Mucosa of descending colon (tissue), 3 donors: ENCODE results near the gene SDHA. TPM values are rescaled to one million over a fixed set of nuclear protein-coding genes. Genes with fewer than 3 reads are reported as not detected.
"Not testable (repeated sequence)": the region's sequence is repeated elsewhere in the genome, so short reads cannot be mapped to it uniquely, and the experiment has no call there.

ENCODE experiments used
- ATAC-seq: fragments of 200-7000 bp; cut with Tn5 transposase; one replicate; pipeline ENCODE4 v1.9.1; 2020; ENCODE audit warnings: mild to moderate bottlenecking, moderate library complexity
- DNase-seq, 3 donors: peaks; one replicate each; pipeline ENCODE4 v3.0.0-alpha.2; 2020
- H3K36me3 ChIP-seq: fragments of 200-600 bp; one replicate; pipeline ENCODE4 v1.8.0; 2021; ENCODE audit warnings: low read depth, mild to moderate bottlenecking
- H3K4me1 ChIP-seq: fragments of 200-600 bp; one replicate; pipeline ENCODE4 v1.8.0; 2021; ENCODE audit warnings: low read depth, mild to moderate bottlenecking
- H3K4me3 ChIP-seq: fragments of 200-600 bp; one replicate; pipeline ENCODE4 v1.8.0; 2021; ENCODE audit warnings: mild to moderate bottlenecking
- H3K9me3 ChIP-seq: fragments of 200-600 bp; one replicate; pipeline ENCODE4 v1.8.0; 2021; ENCODE audit warnings: mild to moderate bottlenecking
- CTCF ChIP-seq: fragments of 200-600 bp; IDR thresholded peaks from one replicate; pipeline ENCODE4 v1.8.0; 2022; ENCODE audit warnings: antibody characterized with exemption, mild to moderate bottlenecking
- intact Hi-C, 2 donors: fragments of 100-400 bp; cut with DNase I in 1 of 2; cut with micrococcal nuclease in 1 of 2; formaldehyde crosslinking; loops; one replicate each; pipeline versions ENCODE4 v1.11.0 to v1.11.1; 2022; cut with DNase I, micrococcal nuclease
- total RNA-seq, 3 donors: library from RNA; stranded (reverse); fragmentation: NEBNext Ultra II Directional in 2 of 3; extraction: Animal tissue kit (Norgen Biotek cat#: 25700) in 2 of 3; gene quantifications; one replicate each; pipeline versions ENCODE4 v1.2.1 to v1.2.4, GENCODE V29; 2021 to 2023
- donor health status: DM: no; HTN: no; CAD: no; lungs with moderate emphysema.
- donor health status: DM: no; HTN: no; CAD: no.
- donor health status: DM: no; HTN: yes; CAD: no.

Gene SDHA
- total RNA-seq, 3 donors from 2014 or later, result 223 to 322 (median 249) TPM

- ATAC-seq, result not testable (repeated sequence)
- peaks cover 16% of the 10 kb centered on the region for H3K36me3 ChIP-seq
Measured at GRCh38 chr5:245717-246116, 27.6 kb downstream of the SDHA start.

GRCh38 chr5:250396-250795, 32.3 kb downstream of the SDHA start:
- H3K9me3 ChIP-seq, H3K4me1 ChIP-seq, DNase-seq, ATAC-seq, H3K4me3 ChIP-seq, intact Hi-C loops: not testable (repeated sequence)
- H3K36me3 ChIP-seq, result peaks cover 15% of the 10 kb centered on the region

More at GRCh38 chr5:245717-246116, 27.6 kb downstream of the SDHA start:
- H3K4me1 ChIP-seq, H3K9me3 ChIP-seq, H3K4me3 ChIP-seq, DNase-seq, intact Hi-C loops: not testable (repeated sequence)

GRCh38 chr5:251016-251415, 32.9 kb downstream of the SDHA start:
- H3K36me3 ChIP-seq, result peaks cover 15% of the 10 kb centered on the region
- intact Hi-C loops, H3K4me3 ChIP-seq, H3K9me3 ChIP-seq, DNase-seq, H3K4me1 ChIP-seq: not testable (repeated sequence)
- peak; percentile 10 for ATAC-seq

- H3K9me3 ChIP-seq, intact Hi-C loops, H3K4me3 ChIP-seq, DNase-seq, H3K4me1 ChIP-seq: not testable (repeated sequence)
- peak; percentile 10 for ATAC-seq
- peaks cover 15% of the 10 kb centered on the region for H3K36me3 ChIP-seq
Measured at GRCh38 chr5:251538-251937, 33.4 kb downstream of the SDHA start.

GRCh38 chr5:251975-252374, 33.9 kb downstream of the SDHA start:
- peaks cover 18% of the 10 kb centered on the region for H3K36me3 ChIP-seq
- DNase-seq, H3K4me1 ChIP-seq, ATAC-seq, H3K9me3 ChIP-seq, intact Hi-C loops, H3K4me3 ChIP-seq: not testable (repeated sequence)

GRCh38 chr5:252546-252945, 34.4 kb downstream of the SDHA start:
- peaks cover 20% of the 10 kb centered on the region for H3K36me3 ChIP-seq
- TF ChIP-seq CTCF, result no peak
- no peak overlapping the region for H3K4me3 ChIP-seq
- H3K4me1 ChIP-seq, result no peaks in the 10 kb centered on the region
- H3K9me3 ChIP-seq, result no peaks in the 10 kb centered on the region
- no peak for DNase-seq
- ATAC-seq, result no peak
- intact Hi-C loops, result no loop called here

- DNase-seq, H3K9me3 ChIP-seq, intact Hi-C loops, H3K4me3 ChIP-seq, H3K4me1 ChIP-seq: not testable (repeated sequence)
- peak; percentile 85 for ATAC-seq
- peaks cover 14% of the 10 kb centered on the region for H3K36me3 ChIP-seq
Measured at GRCh38 chr5:254322-254721, 36.2 kb downstream of the SDHA start.

GRCh38 chr5:255116-255515, 37.0 kb downstream of the SDHA start:
- H3K36me3 ChIP-seq, H3K4me1 ChIP-seq, H3K4me3 ChIP-seq, intact Hi-C loops, DNase-seq, H3K9me3 ChIP-seq: not testable (repeated sequence)
- ATAC-seq, result peak; percentile 82

GRCh38 chr5:256347-256746, 38.2 kb downstream of the SDHA start:
- intact Hi-C loops, H3K9me3 ChIP-seq, H3K36me3 ChIP-seq, H3K4me1 ChIP-seq, H3K4me3 ChIP-seq: not testable (repeated sequence)
- ATAC-seq (peak; percentile 78), DNase-seq (peak in 2 of 3 donors; percentile 27 to 44)

- ATAC-seq (no peak), DNase-seq (no peak)
- intact Hi-C loops, result no loop called here
- no peak overlapping the region for H3K4me3 ChIP-seq
- H3K9me3 ChIP-seq, result no peaks in the 10 kb centered on the region
- no peaks in the 10 kb centered on the region for H3K4me1 ChIP-seq
- TF ChIP-seq CTCF, result no peak
- peaks cover 6% of the 10 kb centered on the region for H3K36me3 ChIP-seq
Measured at GRCh38 chr5:257148-257547, 39.0 kb downstream of the SDHA start.

GRCh38 chr5:263275-263974, 45.3 kb downstream of the SDHA start:
- intact Hi-C loops, H3K4me1 ChIP-seq: not testable (repeated sequence)

More at GRCh38 chr5:263275-263974, 45.3 kb downstream of the SDHA start:
- H3K36me3 ChIP-seq, H3K9me3 ChIP-seq, H3K4me3 ChIP-seq, DNase-seq: not testable (repeated sequence)
- ATAC-seq, result peak; percentile 34
